T-helper 2 cell treated with Interferon-gamma antibody and Interleukin-4, amounts not matched to agents 5 μg/mL and 100 μg/mL, for 36 hours (primary cell): ENCODE data around the gene B4GALNT4.
"Not testable (repeated sequence)": the region's sequence is repeated elsewhere in the genome, so short reads cannot be mapped to it uniquely, and the experiment has no call there.

Experiments used
- DNase-seq: peaks from one replicate; pipeline ENCODE4 v3.0.0; 2021; ENCODE audit warnings: low spot score
- H3K27ac Mint-ChIP-seq: one replicate; pipeline ENCODE4 v1.8.0; 2021; ENCODE audit warnings: mild to moderate bottlenecking, mixed read lengths
- H3K27me3 Mint-ChIP-seq: one replicate; pipeline ENCODE4 v1.8.0; 2021; ENCODE audit warnings: low read depth, mixed read lengths
- H3K36me3 Mint-ChIP-seq: one replicate; pipeline ENCODE4 v1.8.0; 2021; ENCODE audit warnings: low read depth, mixed read lengths
- H3K4me1 Mint-ChIP-seq: one replicate; pipeline ENCODE4 v1.8.0; 2021; ENCODE audit warnings: low read depth, mixed read lengths
- H3K4me3 Mint-ChIP-seq: one replicate; pipeline ENCODE4 v1.8.0; 2022; ENCODE audit warnings: mild to moderate bottlenecking, moderate library complexity, mixed read lengths
- H3K9me3 Mint-ChIP-seq: one replicate; pipeline ENCODE4 v1.8.0; 2021; ENCODE audit warnings: mixed read lengths

Gene B4GALNT4

DNA sequence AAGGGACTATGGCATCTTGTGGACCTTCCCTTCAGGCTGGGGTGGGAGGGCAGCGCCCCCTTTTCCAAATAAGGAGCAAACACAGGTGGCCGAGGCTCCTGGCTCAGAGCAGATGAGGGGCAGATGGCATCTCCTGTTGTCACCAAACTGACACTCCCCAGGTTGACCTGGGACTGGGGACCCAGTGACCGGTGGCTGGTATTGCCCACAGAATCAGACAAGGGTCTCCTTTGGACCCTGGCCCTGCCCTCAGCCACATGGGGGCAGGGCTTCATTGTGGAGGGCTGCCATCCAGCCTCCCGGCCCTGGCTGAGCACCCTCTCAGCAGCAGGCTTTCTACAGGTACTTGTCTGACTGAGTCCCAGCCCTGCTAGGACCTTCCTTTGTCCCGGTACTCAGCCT, 46.3 kb downstream of the B4GALNT4 start:
- peaks cover 4% of the 10 kb centered on the region for H3K36me3 Mint-ChIP-seq
- H3K4me3 Mint-ChIP-seq: peak overlapping the region; percentile 98
- peak overlapping the region; percentile 90 for H3K27ac Mint-ChIP-seq
- H3K4me1 Mint-ChIP-seq: peaks cover 28% of the 10 kb centered on the region
- H3K9me3 Mint-ChIP-seq: no peaks in the 10 kb centered on the region
- no peaks in the 10 kb centered on the region for H3K27me3 Mint-ChIP-seq
- no peak for DNase-seq

GRCh38 chr11:416051-416756, 46.9 kb downstream of the B4GALNT4 start:
- Mint-ChIP-seq H3K36me3 (peaks cover 4% of the 10 kb centered on the region), H3K27ac (peak overlapping the region; percentile 90), H3K4me3 (peak overlapping the region; percentile 98), H3K9me3 (no peaks in the 10 kb centered on the region), H3K4me1 (peaks cover 28% of the 10 kb centered on the region), H3K27me3 (no peaks in the 10 kb centered on the region)
- DNase-seq: no peak

- Mint-ChIP-seq H3K36me3 (peaks cover 5% of the 10 kb centered on the region), H3K4me3 (peak overlapping the region; percentile 98), H3K27ac (peak overlapping the region; percentile 90), H3K4me1 (peaks cover 28% of the 10 kb centered on the region), H3K9me3 (no peaks in the 10 kb centered on the region), H3K27me3 (no peaks in the 10 kb centered on the region)
- DNase-seq: peak; percentile 57
Observed at GRCh38 chr11:416757-417621, 47.7 kb downstream of the B4GALNT4 start.

GRCh38 chr11:417652-418342, 48.5 kb downstream of the B4GALNT4 start:
- Mint-ChIP-seq H3K9me3 (no peaks in the 10 kb centered on the region), H3K36me3 (peaks cover 7% of the 10 kb centered on the region), H3K27ac (peak overlapping the region; percentile 49), H3K4me1 (peaks cover 28% of the 10 kb centered on the region), H3K27me3 (no peaks in the 10 kb centered on the region), H3K4me3 (peak overlapping the region; percentile 74)
- DNase-seq: no peak

DNA sequence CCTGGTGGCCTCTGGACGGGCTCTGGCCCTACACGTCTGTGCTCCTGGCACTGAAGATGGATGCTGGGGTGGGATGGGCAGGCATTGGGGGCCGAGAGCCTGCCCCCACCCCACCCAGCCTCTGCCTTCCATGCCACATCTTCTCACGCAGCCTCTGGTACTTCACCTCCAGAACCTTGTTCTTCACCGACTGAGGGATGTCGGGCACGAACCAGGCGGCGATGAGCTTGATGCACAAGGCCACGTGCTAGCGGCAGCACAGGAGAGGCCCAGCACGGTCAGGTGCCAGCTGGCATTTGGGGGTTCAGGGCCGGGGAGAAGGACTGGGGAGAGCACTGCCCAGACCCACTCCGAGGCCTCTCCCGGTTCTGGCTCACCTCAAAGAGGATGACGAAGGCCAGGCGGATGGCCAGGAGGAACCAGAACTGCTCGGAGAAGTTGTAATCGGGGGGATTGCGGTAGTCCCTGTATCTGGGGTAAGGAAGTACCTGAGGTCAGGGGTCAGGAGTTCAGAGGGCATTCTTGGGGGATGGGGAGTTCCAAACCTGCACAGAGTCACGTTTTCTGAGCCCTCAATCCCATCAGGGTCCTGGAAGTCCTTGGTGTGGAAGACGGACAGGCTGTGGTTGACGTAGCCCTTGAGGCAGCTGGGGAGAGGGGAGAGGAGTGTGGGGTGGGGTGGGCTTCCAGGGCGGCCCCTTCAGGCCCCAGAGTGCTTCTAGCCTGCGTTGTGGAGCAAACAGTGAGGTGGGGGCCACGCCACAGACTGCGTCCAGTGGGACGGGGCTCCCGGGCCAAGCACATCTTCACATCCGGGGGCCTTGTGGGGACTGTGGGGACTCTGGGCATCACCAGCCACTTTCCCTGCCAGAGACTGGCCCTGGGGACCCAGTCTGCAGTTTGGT, 49.3 kb downstream of the B4GALNT4 start:
- H3K27ac Mint-ChIP-seq: peak overlapping the region; percentile 41
- H3K9me3 Mint-ChIP-seq: no peaks in the 10 kb centered on the region
- no peaks in the 10 kb centered on the region for H3K27me3 Mint-ChIP-seq
- peak overlapping the region; percentile 4 for H3K4me3 Mint-ChIP-seq
- peaks cover 23% of the 10 kb centered on the region for H3K4me1 Mint-ChIP-seq
- H3K36me3 Mint-ChIP-seq: peaks cover 9% of the 10 kb centered on the region
- DNase-seq: no peak

DNA sequence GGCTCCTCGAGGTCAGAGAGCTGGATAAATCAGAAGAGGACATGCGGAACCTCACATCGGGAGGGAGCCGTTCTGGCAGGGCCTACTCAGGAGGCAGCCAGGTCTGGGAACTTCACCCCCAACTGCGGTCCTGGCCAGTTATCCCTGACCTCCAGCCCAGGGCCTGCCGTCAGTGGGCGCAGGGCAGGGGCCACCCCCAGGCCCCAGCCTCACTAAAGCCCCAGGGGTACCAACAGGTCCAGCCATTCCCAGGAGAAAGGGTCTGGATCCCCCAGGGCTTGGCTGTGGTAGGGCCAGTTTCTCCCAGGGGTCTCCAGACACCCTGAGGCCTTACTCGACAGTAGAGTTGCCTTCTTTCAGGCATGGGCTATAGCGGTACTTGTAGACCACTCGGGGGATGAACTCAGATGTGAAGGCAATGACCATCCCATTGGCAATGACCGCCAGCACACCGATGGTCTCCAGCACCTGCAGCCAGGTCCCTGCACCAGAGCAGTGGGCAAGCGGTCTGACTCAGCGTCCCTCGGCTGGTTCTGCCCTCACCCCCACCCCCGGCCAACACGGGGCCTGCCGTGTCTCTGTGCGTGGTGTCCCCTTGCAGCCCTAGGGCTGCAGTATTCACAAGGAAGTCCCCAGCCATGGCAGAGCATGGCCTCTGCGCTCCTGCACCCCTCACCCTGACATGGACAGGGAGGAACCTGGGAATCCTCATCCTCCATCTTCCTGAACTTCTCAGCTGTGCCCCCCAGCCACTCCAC, 50.1 kb downstream of the B4GALNT4 start:
- DNase-seq: no peak
- Mint-ChIP-seq H3K4me1 (peaks cover 21% of the 10 kb centered on the region), H3K27ac (no peak overlapping the region)

DNA sequence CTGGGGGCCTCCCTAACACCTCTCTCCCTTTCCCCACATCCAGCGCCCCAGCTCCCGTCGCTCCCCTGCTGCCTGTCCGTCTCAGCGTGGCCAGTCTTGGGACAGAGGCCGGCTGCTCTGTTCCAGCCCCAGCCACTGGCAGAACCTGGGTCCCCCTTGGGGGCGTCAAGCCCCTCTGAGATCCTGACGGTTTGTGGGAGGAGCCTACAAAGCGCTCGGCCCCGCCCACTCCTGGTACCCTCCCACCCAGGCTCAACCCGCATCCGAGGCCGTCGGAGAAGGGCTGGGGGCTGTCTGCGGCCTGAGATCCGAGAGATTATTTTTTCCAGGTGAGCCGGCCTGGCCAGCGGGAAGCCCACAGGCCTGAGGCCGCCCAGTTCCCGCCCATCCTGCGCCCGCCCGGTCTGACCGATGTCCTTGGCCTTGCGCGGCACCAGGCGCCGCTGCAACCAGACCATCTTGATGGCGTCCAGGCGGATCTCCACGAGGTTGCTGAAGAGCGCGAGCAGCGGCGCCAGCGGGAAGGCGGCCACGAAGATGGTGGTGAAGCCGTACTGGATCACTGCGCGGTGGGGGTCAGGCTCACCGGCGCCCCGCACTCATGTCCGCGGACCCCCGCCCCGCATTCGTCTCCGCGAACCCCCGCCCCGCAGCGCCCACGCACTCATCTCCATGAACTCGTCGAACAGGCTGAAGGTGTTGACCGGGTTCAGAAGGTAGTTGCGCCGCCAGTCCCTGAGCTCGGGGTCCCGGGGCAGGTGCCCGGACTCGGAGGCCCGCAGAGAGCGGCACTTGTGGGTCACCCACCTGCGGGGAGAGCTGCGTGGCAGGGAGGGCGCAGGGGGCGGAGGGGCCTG, 51.0 kb downstream of the B4GALNT4 start:
- H3K4me3 Mint-ChIP-seq: no peak overlapping the region
- peaks cover 12% of the 10 kb centered on the region for H3K36me3 Mint-ChIP-seq
- H3K27ac Mint-ChIP-seq: no peak overlapping the region
- DNase-seq: no peak
- no peaks in the 10 kb centered on the region for H3K27me3 Mint-ChIP-seq
- H3K4me1 Mint-ChIP-seq: peaks cover 14% of the 10 kb centered on the region
- H3K9me3 Mint-ChIP-seq: no peaks in the 10 kb centered on the region

More for the DNA sequence above, 50.1 kb downstream of the B4GALNT4 start:
- peaks cover 8% of the 10 kb centered on the region for H3K36me3 Mint-ChIP-seq
- no peak overlapping the region for H3K4me3 Mint-ChIP-seq
- no peaks in the 10 kb centered on the region for H3K27me3 Mint-ChIP-seq
- H3K9me3 Mint-ChIP-seq: no peaks in the 10 kb centered on the region

DNA sequence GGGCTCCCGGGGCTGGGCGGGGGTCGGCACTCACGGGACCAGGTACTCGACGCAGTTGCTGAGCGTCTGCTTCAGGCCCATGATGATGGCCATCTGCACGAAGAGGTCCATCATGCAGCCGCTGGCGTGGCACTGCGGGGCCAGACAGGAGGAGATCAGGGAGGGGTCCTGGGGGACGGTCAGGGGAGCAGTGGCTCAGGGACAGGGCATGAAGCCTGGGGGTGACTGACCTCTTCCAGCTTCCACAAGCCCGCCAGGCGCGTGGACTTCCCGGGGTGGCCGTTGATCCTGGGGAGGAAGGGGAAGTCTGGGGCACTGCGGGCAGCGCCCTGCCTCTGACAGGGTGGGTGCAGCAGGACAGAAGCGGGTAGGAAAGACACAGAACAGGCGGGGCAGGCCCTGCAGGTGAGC, 51.6 kb downstream of the B4GALNT4 start:
- no peak overlapping the region for H3K4me3 Mint-ChIP-seq
- no peak for DNase-seq
- no peaks in the 10 kb centered on the region for H3K27me3 Mint-ChIP-seq

GRCh38 chr11:422249-422656, 53.0 kb downstream of the B4GALNT4 start:
- Mint-ChIP-seq H3K4me1 (peaks cover 4% of the 10 kb centered on the region), H3K4me3 (no peak overlapping the region), H3K36me3 (peaks cover 14% of the 10 kb centered on the region), H3K27me3 (no peaks in the 10 kb centered on the region), H3K9me3 (no peaks in the 10 kb centered on the region), H3K27ac (no peak overlapping the region)
- no peak for DNase-seq

More for the DNA sequence above, 51.6 kb downstream of the B4GALNT4 start:
- Mint-ChIP-seq H3K9me3 (no peaks in the 10 kb centered on the region), H3K4me1 (peaks cover 8% of the 10 kb centered on the region), H3K27ac (no peak overlapping the region), H3K36me3 (peaks cover 14% of the 10 kb centered on the region)

- H3K36me3 Mint-ChIP-seq: peaks cover 19% of the 10 kb centered on the region
- no peak overlapping the region for H3K27ac Mint-ChIP-seq
- no peaks in the 10 kb centered on the region for H3K27me3 Mint-ChIP-seq
- H3K4me1 Mint-ChIP-seq: no peaks in the 10 kb centered on the region
- no peak overlapping the region for H3K4me3 Mint-ChIP-seq
- H3K9me3 Mint-ChIP-seq: no peaks in the 10 kb centered on the region
- no peak for DNase-seq
Observed at GRCh38 chr11:424232-424631, 54.9 kb downstream of the B4GALNT4 start.

DNA sequence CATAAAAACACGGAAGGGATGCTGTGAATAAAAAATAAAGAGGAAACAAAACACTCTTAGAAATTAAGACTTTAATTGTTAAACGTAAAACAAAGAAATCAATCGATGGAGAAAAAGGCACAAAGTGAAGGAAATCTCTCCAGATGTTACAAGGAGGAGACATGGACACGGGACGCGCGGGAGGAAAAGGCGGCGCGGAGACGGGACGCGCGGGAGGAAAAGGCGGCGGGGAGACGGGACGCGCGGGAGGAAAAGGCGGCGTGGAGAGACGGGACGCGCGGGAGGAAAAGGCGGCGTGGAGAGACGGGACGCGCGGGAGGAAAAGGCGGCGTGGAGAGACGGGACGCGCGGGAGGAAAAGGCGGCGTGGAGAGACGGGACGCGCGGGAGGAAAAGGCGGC, 55.5 kb downstream of the B4GALNT4 start:
- H3K9me3 Mint-ChIP-seq, H3K4me1 Mint-ChIP-seq, H3K27me3 Mint-ChIP-seq, H3K27ac Mint-ChIP-seq, H3K4me3 Mint-ChIP-seq, DNase-seq: not testable (repeated sequence)
- H3K36me3 Mint-ChIP-seq: peaks cover 22% of the 10 kb centered on the region

- Mint-ChIP-seq H3K36me3 (peaks cover 22% of the 10 kb centered on the region), H3K9me3 (no peaks in the 10 kb centered on the region), H3K27me3 (no peaks in the 10 kb centered on the region), H3K4me1 (no peaks in the 10 kb centered on the region), H3K27ac (peak overlapping the region; percentile 53), H3K4me3 (no peak overlapping the region)
- no peak for DNase-seq
Observed at GRCh38 chr11:425301-425700, 56.0 kb downstream of the B4GALNT4 start.
